OCI-LY7 (cell line): ENCODE measurements around the gene ZMIZ1.

Experiments
- EZH2phosphoT487 ChIP-seq: fragments of 200-600 bp; sonication (generic); IDR thresholded peaks from 2 replicates; pipeline ENCODE4 v1.6.1; 2018; ENCODE audit warnings: low read depth, borderline replicate concordance, mild to moderate bottlenecking, mixed run types, antibody characterized with exemption, low read length, moderate library complexity, mixed read lengths
- TF ChIP-seq, protein P1 (sequence below): fragments of 200-600 bp; sonication (generic); conservative IDR thresholded peaks from 2 replicates; pipeline ENCODE4 v1.5.1; 2014; ENCODE audit warnings: mild to moderate bottlenecking, antibody characterized with exemption, low read length, moderate library complexity, mixed read lengths

DNA sequence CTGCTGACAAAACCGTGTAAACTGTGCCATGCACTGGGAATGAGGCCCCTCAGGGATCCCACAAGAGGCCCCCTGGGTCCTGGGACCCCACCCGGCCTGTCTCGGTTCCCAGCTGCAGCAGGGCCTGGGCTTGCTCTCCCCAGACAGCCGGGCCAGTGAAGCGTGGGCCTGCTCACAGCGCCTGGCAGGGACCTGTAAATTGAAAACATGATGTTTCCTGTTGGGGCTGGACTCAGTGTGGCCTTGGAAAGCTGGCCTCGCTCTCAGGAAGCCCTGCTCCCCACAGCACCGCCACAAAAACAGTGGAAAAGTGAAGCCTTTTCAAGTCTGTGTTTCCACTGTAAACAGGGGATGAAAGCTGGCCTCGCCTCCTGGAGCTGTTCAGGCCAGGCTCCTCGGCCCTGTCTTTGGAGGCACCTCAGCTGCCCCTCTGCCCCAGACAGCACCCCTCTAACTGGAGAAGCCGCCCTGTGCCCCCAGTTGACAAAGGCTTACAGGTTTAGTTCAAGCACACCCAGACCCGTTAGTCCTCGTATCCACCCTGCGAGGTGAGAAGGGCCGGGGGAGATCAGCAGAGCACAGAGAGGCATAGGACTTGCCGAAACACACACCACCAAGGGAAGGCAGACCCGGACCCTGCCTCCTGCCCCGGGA lies 108.3 kb downstream of the ZMIZ1 start:
- TF ChIP-seq, protein P1, sequence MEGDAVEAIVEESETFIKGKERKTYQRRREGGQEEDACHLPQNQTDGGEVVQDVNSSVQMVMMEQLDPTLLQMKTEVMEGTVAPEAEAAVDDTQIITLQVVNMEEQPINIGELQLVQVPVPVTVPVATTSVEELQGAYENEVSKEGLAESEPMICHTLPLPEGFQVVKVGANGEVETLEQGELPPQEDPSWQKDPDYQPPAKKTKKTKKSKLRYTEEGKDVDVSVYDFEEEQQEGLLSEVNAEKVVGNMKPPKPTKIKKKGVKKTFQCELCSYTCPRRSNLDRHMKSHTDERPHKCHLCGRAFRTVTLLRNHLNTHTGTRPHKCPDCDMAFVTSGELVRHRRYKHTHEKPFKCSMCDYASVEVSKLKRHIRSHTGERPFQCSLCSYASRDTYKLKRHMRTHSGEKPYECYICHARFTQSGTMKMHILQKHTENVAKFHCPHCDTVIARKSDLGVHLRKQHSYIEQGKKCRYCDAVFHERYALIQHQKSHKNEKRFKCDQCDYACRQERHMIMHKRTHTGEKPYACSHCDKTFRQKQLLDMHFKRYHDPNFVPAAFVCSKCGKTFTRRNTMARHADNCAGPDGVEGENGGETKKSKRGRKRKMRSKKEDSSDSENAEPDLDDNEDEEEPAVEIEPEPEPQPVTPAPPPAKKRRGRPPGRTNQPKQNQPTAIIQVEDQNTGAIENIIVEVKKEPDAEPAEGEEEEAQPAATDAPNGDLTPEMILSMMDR = no peak
- no peak for TF ChIP-seq EZH2phosphoT487
